Upper lobe of left lung (tissue), 4 donors: ENCODE measurements around the gene PCDHGA6.
"Not testable (repeated sequence)": the region's sequence is repeated elsewhere in the genome, so short reads cannot be mapped to it uniquely, and the experiment has no call there.

ENCODE experiments used
- CTCF ChIP-seq, 6 experiments: fragments of 450-650 bp in 4 of 6; fragments of 200-600 bp in 2 of 6; sonication (generic) in 2 of 6; IDR thresholded peaks; one replicate each; pipeline ENCODE4 v1.5.1; 2016 to 2019; ENCODE audit warnings: antibody characterized with exemption in 6 of 6
- EP300 ChIP-seq, 4 donors: sonication (generic); formaldehyde crosslinking; IDR thresholded peaks; one replicate each; pipeline ENCODE4 v1.5.1; 2017; ENCODE audit warnings: antibody characterized with exemption in 4 of 4, control low read depth in 2 of 4
- POLR2A ChIP-seq, 4 donors: fragments of 450-650 bp; IDR thresholded peaks; one replicate each; pipeline ENCODE4 v1.5.1; 2016 to 2017; ENCODE audit warnings: antibody characterized with exemption in 4 of 4, mild to moderate bottlenecking in 2 of 4
- POLR2AphosphoS5 ChIP-seq, 2 donors: sonication (generic); formaldehyde crosslinking; IDR thresholded peaks; one replicate each; pipeline ENCODE4 v1.5.1; 2017; ENCODE audit warnings: antibody characterized with exemption in 2 of 2

GRCh38 chr5:141340781-141341354 lies 32.8 kb upstream of the PCDHGA6 start:
- TF ChIP-seq EP300, CTCF, POLR2A, POLR2AphosphoS5 (IDR thresholded peaks at IDR 0.05): not testable (repeated sequence)
